Esophagus muscularis mucosa (tissue), 4 donors: ENCODE data around the gene PHKA2. TPM values are rescaled to one million over a fixed set of nuclear protein-coding genes. Genes with fewer than 3 reads are reported as not detected.
"Not testable (repeated sequence)": the region's sequence is repeated elsewhere in the genome, so short reads cannot be mapped to it uniquely, and the experiment has no call there.

Experiments used
- DNase-seq: peaks from one replicate; pipeline ENCODE4 v3.0.0-alpha.2; 2017; ENCODE audit errors: extremely low spot score
- H3K27ac ChIP-seq, 4 donors: fragments of 200-600 bp; sonication (generic); replicated peaks in 1 of 4; 1 replicate in 3 of 4; 2 replicates in 1 of 4; pipeline ENCODE4 v1.5.1; 2016 to 2019; ENCODE audit warnings: mild to moderate bottlenecking in 1 of 4
- H3K27me3 ChIP-seq, 4 donors: fragments of 200-600 bp; sonication (generic); one replicate each; pipeline versions ENCODE4 v1.5.1 to v1.6.0; 2016 to 2019
- H3K36me3 ChIP-seq, 4 donors: fragments of 200-600 bp; sonication (generic); one replicate each; pipeline ENCODE4 v1.5.1; 2016 to 2019
- H3K4me1 ChIP-seq, 4 donors: fragments of 200-600 bp; sonication (generic); one replicate each; pipeline ENCODE4 v1.5.1; 2016 to 2019
- H3K4me3 ChIP-seq, 4 donors: fragments of 200-600 bp; sonication (generic); 1 replicate in 2 of 4; 2 replicates in 2 of 4; pipeline ENCODE4 v1.5.1; 2016 to 2019; ENCODE audit warnings: mild to moderate bottlenecking in 4 of 4, moderate library complexity in 1 of 4
- H3K9me3 ChIP-seq, 4 donors: fragments of 200-600 bp; sonication (generic); 1 replicate in 3 of 4; 2 replicates in 1 of 4; pipeline ENCODE4 v1.5.1; 2016 to 2019
- EP300 ChIP-seq: sonication (generic); formaldehyde crosslinking; IDR thresholded peaks from one replicate; pipeline ENCODE4 v1.6.1; 2017; ENCODE audit warnings: antibody characterized with exemption
- POLR2A ChIP-seq: fragments of 450-650 bp; IDR thresholded peaks from one replicate; pipeline ENCODE4 v1.6.1; 2017; ENCODE audit warnings: antibody characterized with exemption, moderate library complexity, mild to moderate bottlenecking, low read depth
- POLR2AphosphoS5 ChIP-seq, 2 donors: sonication (generic); formaldehyde crosslinking; IDR thresholded peaks; one replicate each; pipeline ENCODE4 v1.6.1; 2017; ENCODE audit warnings: antibody characterized with exemption in 2 of 2
- WGBS: methylation state at CpG from one replicate; pipeline ENCODE4 v1.1.5; 2018; 5-methylcytosine and 5-hydroxymethylcytosine counted together
- intact Hi-C: fragments of 100-400 bp; cut with DNase I; formaldehyde crosslinking; loops from one replicate; pipeline ENCODE4 v1.15.1; 2023
- total RNA-seq, 4 donors: library from RNA; depleted of rRNA; stranded (reverse); fragments of >200 nt; gene quantifications; one replicate each; pipeline versions ENCODE4 v1.1.0 to v1.2.1, GENCODE V29; 2016
- TF ChIP-seq, protein P1 (sequence below), 3 experiments: fragments of 200-600 bp in 2 of 3; fragments of 450-650 bp in 1 of 3; sonication (generic) in 2 of 3; IDR thresholded peaks; one replicate each; pipeline ENCODE4 v1.5.1; 2017 to 2019; ENCODE audit warnings: antibody characterized with exemption in 3 of 3, mild to moderate bottlenecking in 2 of 3, moderate library complexity in 1 of 3

Gene PHKA2
- total RNA-seq, 4 donors from 2014 or later, result 9.8 to 20.7 (median 15.4) TPM

DNA sequence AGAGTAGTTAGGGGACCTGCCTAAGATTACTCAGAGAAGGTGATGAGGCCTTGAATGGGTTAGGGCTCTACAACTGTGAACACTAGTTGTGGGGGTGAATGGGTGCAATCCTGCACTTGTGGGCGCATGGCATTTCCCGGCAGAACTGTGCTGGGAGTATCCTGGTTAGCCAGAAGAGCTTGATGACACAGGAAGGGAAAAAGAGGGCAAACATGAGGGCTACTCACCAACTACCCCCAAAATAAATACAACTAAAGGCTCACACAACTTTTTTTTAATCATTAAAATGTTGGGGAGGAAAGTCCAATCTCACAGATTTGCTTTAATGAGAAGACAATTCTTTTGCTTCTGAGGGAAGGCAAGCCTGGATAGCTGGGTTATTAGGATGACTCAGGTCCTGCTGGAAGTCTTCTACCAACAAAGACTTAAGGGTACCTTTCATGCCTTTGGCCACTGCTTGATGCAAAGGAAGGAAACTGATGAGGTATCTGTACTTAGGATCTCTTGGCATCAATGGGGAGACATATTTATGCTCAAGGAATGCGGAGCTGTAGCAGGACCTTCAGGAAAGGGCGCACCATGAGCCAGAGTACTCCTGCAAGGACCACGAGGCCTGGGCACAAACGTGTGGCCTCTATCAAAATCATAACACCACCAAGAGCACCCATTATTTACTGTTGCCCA lies 2.6 kb downstream of the PHKA2 start:
- TF ChIP-seq POLR2AphosphoS5 (IDR thresholded peaks at IDR 0.05) (no peak), EP300 (no peak), POLR2A (no peak)
- TF ChIP-seq, protein P1, sequence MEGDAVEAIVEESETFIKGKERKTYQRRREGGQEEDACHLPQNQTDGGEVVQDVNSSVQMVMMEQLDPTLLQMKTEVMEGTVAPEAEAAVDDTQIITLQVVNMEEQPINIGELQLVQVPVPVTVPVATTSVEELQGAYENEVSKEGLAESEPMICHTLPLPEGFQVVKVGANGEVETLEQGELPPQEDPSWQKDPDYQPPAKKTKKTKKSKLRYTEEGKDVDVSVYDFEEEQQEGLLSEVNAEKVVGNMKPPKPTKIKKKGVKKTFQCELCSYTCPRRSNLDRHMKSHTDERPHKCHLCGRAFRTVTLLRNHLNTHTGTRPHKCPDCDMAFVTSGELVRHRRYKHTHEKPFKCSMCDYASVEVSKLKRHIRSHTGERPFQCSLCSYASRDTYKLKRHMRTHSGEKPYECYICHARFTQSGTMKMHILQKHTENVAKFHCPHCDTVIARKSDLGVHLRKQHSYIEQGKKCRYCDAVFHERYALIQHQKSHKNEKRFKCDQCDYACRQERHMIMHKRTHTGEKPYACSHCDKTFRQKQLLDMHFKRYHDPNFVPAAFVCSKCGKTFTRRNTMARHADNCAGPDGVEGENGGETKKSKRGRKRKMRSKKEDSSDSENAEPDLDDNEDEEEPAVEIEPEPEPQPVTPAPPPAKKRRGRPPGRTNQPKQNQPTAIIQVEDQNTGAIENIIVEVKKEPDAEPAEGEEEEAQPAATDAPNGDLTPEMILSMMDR (IDR thresholded peaks at IDR 0.05), result no peak
- no peaks in the 10 kb centered on the region for H3K9me3 ChIP-seq
- H3K4me3 ChIP-seq, result no peak overlapping the region
- no peak overlapping the region for H3K27ac ChIP-seq
- no peaks in the 10 kb centered on the region for H3K27me3 ChIP-seq
- peaks cover 8 to 18% (median 13%) of the 10 kb centered on the region in 4 donors for H3K4me1 ChIP-seq
- no peak for DNase-seq
- H3K36me3 ChIP-seq, result no peaks in the 10 kb centered on the region
- intact Hi-C loops, result loop anchor here (10.0 kb wide), 1 partner anchor 364 kb away; the partner anchor contains the start of gene PDHA1
- 85% methylated on average over 6 of the region's 6 CpGs for WGBS

DNA sequence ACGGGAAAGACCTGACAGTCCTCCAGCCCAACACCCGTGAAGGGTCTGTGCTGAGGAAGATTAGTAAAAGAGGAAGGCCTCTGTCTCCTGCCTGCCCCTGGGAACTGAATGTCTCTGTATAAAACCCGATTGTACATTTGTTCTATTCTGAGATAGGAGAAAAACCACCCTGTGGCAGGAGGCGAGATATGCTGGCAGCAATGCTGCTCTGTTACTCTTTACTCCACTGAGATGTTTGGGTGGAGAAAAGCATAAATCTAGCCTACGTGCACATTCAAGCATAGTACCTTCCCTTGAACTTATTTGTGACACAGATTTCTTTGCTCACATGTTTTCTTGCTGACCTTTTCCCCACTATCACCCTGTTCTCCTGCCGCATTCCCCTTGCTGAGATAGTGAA lies 3.7 kb downstream of the PHKA2 start:
- H3K4me3 ChIP-seq, H3K9me3 ChIP-seq, H3K27ac ChIP-seq, H3K27me3 ChIP-seq, H3K36me3 ChIP-seq, DNase-seq: not testable (repeated sequence)
- 65% methylated on average over 6 of the region's 6 CpGs for WGBS
- H3K4me1 ChIP-seq, result peaks cover 4 to 13% (median 10%) of the 10 kb centered on the region in 4 donors
- intact Hi-C loops, result loop anchor here (10.0 kb wide), 1 partner anchor 365 kb away; the partner anchor contains the start of gene PDHA1

DNA sequence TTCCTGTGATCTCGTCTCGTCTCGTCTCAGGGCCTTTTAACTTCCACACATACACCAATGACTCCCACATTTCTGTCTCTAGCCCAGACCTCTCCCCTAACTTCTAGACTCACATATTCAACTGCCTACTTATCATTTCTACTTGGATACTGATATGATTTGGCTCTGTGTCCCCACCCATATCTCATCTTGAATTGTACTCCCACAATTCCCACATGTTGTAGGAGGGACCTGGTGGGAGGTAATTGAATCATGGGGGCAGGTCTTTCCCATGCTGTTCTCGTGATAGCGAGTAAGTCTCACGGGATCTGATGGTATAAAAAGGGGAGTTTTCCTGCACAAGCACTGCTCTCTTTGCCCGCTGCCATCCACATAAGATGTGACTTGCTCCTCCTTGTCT lies 8.9 kb downstream of the PHKA2 start:
- Histone ChIP-seq H3K27ac (no peak overlapping the region), H3K9me3 (no peaks in the 10 kb centered on the region), H3K27me3 (no peaks in the 10 kb centered on the region), H3K4me1 (no peaks in the 10 kb centered on the region), H3K4me3 (no peak overlapping the region), H3K36me3 (no peaks in the 10 kb centered on the region)
- WGBS, result 83% methylated on average over 7 of the region's 7 CpGs
- DNase-seq, result no peak
- no peak for TF ChIP-seq POLR2A
- TF ChIP-seq EP300, result no peak
- TF ChIP-seq, protein P1 (IDR thresholded peaks at IDR 0.05), result no peak
- no peak for TF ChIP-seq POLR2AphosphoS5 (IDR thresholded peaks at IDR 0.05)
- intact Hi-C loops, result no loop called here

DNA sequence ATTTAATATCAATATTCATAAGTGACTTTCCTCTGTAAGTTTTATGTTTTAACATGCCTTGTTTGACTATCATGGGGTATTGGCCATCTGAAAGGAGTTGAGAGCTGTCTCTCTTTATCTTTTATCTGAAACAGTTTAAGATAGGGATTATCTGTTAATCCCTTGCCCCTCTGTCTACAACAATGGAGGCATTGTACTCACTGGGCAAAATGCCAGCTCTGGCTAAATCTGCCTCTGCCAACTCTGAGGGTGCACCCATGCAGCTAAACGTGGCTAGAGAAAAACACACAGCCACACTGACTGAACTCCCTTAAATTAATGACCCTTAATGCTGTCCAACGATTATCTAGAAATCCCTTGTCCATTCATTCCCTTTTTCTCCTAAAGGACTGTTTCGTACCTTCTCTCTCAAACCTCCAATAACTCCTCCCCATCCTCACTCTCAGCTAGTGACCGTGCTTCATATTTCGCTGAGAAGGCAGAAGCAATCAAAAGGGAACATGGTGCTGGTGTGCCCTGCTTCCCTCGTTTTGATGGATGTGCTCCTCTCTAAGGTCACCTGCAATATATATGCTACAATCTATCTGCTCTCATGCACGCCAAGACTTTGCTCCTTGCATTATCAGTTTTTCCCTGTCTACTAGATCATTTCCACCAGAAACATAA lies 10.3 kb downstream of the PHKA2 start:
- Histone ChIP-seq H3K27ac (no peak overlapping the region), H3K36me3 (no peaks in the 10 kb centered on the region), H3K27me3 (no peaks in the 10 kb centered on the region), H3K4me3 (no peak overlapping the region), H3K4me1 (no peaks in the 10 kb centered on the region), H3K9me3 (no peaks in the 10 kb centered on the region)
- no peak for TF ChIP-seq EP300
- TF ChIP-seq, protein P1 (IDR thresholded peaks at IDR 0.05), result no peak
- no peak for TF ChIP-seq POLR2A
- no peak for TF ChIP-seq POLR2AphosphoS5 (IDR thresholded peaks at IDR 0.05)
- intact Hi-C loops, result no loop called here
- 71% methylated on average over 7 of the region's 7 CpGs for WGBS
- DNase-seq, result no peak

DNA sequence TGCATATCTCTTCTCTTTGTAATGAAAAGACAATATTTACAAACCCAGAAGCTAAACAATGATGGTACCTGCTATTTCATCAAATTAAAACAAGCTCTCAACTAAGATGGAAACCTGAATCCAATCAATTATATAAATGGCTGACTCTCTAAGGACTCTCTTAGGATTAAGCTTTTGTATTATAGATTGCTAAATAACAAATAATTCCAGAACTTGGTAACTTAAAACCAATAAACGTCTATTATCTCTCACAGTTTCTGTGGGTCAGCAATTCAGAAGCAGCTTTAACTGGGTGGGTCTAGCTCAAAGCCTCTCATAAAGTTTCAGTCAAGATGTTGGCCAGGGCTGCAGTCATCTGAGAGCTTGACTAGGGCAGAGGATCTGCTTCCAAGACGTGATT lies 12.4 kb downstream of the PHKA2 start:
- WGBS, result 54% methylated on average over 2 of the region's 2 CpGs
- Histone ChIP-seq H3K4me1 (no peaks in the 10 kb centered on the region), H3K36me3 (no peaks in the 10 kb centered on the region), H3K4me3 (no peak overlapping the region), H3K27me3 (no peaks in the 10 kb centered on the region), H3K27ac (no peak overlapping the region), H3K9me3 (no peaks in the 10 kb centered on the region)
- DNase-seq, result no peak
- intact Hi-C loops, result no loop called here
- TF ChIP-seq POLR2AphosphoS5 (IDR thresholded peaks at IDR 0.05) (no peak), POLR2A (no peak), EP300 (no peak)
- TF ChIP-seq, protein P1 (IDR thresholded peaks at IDR 0.05), result no peak
